ENCODE data around the gene SLC66A2.

- TF ChIP-seq, protein P1, sequence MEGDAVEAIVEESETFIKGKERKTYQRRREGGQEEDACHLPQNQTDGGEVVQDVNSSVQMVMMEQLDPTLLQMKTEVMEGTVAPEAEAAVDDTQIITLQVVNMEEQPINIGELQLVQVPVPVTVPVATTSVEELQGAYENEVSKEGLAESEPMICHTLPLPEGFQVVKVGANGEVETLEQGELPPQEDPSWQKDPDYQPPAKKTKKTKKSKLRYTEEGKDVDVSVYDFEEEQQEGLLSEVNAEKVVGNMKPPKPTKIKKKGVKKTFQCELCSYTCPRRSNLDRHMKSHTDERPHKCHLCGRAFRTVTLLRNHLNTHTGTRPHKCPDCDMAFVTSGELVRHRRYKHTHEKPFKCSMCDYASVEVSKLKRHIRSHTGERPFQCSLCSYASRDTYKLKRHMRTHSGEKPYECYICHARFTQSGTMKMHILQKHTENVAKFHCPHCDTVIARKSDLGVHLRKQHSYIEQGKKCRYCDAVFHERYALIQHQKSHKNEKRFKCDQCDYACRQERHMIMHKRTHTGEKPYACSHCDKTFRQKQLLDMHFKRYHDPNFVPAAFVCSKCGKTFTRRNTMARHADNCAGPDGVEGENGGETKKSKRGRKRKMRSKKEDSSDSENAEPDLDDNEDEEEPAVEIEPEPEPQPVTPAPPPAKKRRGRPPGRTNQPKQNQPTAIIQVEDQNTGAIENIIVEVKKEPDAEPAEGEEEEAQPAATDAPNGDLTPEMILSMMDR (conservative IDR thresholded peaks at IDR 0.05): no peak
- TF ChIP-seq ZFX (IDR thresholded peaks at IDR 0.05): no peak
These were observed 76.6 kb downstream of the SLC66A2 start for GRCh38 chr18:79874553-79875530.

All from C4-2B (cell line).